Gastrocnemius medialis (tissue), 4 donors: ENCODE data around the gene SUPT3H. TPM values are rescaled to one million over a fixed set of nuclear protein-coding genes. Genes with fewer than 3 reads are reported as not detected.

ENCODE experiments used
- ATAC-seq, 2 donors: fragments of 150-250 bp; one replicate each; pipeline ENCODE4 v1.9.1; 2016
- DNase-seq, 2 donors: peaks; one replicate each; pipeline ENCODE4 v3.0.0-alpha.2; 2019
- H3K27ac ChIP-seq, 4 donors: fragments of 200-600 bp; sonication (generic); 1 replicate in 1 of 4; 2 replicates in 3 of 4; pipeline ENCODE4 v1.5.1; 2016 to 2018; ENCODE audit warnings: mild to moderate bottlenecking in 2 of 4, moderate library complexity in 1 of 4
- H3K27me3 ChIP-seq, 3 donors: fragments of 200-600 bp; sonication (generic) in 2 of 3; 1 replicate in 1 of 3; 2 replicates in 2 of 3; pipeline versions ENCODE4 v1.5.1 to v1.6.0; 2016 to 2019; ENCODE audit warnings: mild to moderate bottlenecking in 1 of 3, moderate library complexity in 1 of 3
- H3K36me3 ChIP-seq, 2 donors: fragments of 200-600 bp; sonication (generic) in 1 of 2; one replicate each; pipeline ENCODE4 v1.5.1; 2017 to 2018
- H3K4me1 ChIP-seq, 2 donors: fragments of 200-600 bp; sonication (generic) in 1 of 2; one replicate each; pipeline ENCODE4 v1.5.1; 2016 to 2017; ENCODE audit warnings: mild to moderate bottlenecking in 2 of 2
- H3K4me3 ChIP-seq, 4 donors: fragments of 200-600 bp; sonication (generic) in 3 of 4; 1 replicate in 1 of 4; 2 replicates in 3 of 4; pipeline ENCODE4 v1.5.1; 2016 to 2019; ENCODE audit warnings: mild to moderate bottlenecking in 2 of 4
- H3K9me3 ChIP-seq, 3 donors: fragments of 200-600 bp; sonication (generic) in 2 of 3; 1 replicate in 1 of 3; 2 replicates in 2 of 3; pipeline ENCODE4 v1.5.1; 2016 to 2019
- CTCF ChIP-seq, 5 experiments: fragments of 450-650 bp in 3 of 5; fragments of 200-600 bp in 2 of 5; sonication (generic) in 2 of 5; IDR thresholded peaks in 4 of 5; conservative IDR thresholded peaks in 1 of 5; 1 replicate in 4 of 5; 2 replicates in 1 of 5; pipeline ENCODE4 v1.5.1; 2016 to 2019; ENCODE audit warnings: antibody characterized with exemption in 5 of 5, mild to moderate bottlenecking in 3 of 5, moderate library complexity in 3 of 5
- POLR2A ChIP-seq, 2 donors: fragments of 450-650 bp; IDR thresholded peaks; one replicate each; pipeline ENCODE4 v1.6.1; 2017; ENCODE audit warnings: antibody characterized with exemption in 2 of 2, mild to moderate bottlenecking in 2 of 2, moderate library complexity in 2 of 2
- in situ Hi-C, 4 donors: fragments of 200-750 bp; cut with MboI; loops; one replicate each; pipeline versions ENCODE4 v1.15.0 to v1.8.0; 2017; ENCODE audit warnings: low sequenced_read_pairs in 4 of 4
- intact Hi-C: fragments of 100-400 bp; cut with DNase I; formaldehyde crosslinking; loops from one replicate; pipeline ENCODE4 v1.15.1; 2023; ENCODE audit warnings: low total_unique reads
- total RNA-seq, 4 donors: library from RNA; depleted of rRNA; stranded (reverse); fragments of >200 nt; gene quantifications; one replicate each; pipeline versions ENCODE4 v1.1.0 to v1.2.3, GENCODE V29; 2016

Gene SUPT3H
- total RNA-seq, 4 donors from 2014 or later: 1.5 to 9.0 (median 4.2) TPM

GRCh38 chr6:45127185-45127584 is 250.5 kb downstream of the SUPT3H start:
- Histone ChIP-seq H3K36me3 (no peaks in the 10 kb centered on the region), H3K27ac (no peak overlapping the region), H3K4me1 (peaks cover 3% of the 10 kb centered on the region in 2 donors), H3K9me3 (no peaks in the 10 kb centered on the region), H3K4me3 (no peak overlapping the region), H3K27me3 (no peaks in the 10 kb centered on the region)
- intact Hi-C loops (no loop called here), in situ Hi-C loops (no loop called here)
- no peak for ATAC-seq
- TF ChIP-seq POLR2A (IDR thresholded peaks at IDR 0.05): no peak
- TF ChIP-seq CTCF (IDR thresholded peaks at IDR 0.05 in 4 of 5, conservative IDR thresholded peaks at IDR 0.05 in 1 of 5): no peak
- DNase-seq: no peak

- no peak overlapping the region for H3K27ac ChIP-seq
- H3K4me1 ChIP-seq: no peaks in the 10 kb centered on the region
- intact Hi-C loops (no loop called here), in situ Hi-C loops (no loop called here)
- TF ChIP-seq POLR2A (IDR thresholded peaks at IDR 0.05) (no peak), CTCF (IDR thresholded peaks at IDR 0.05 in 4 of 5, conservative IDR thresholded peaks at IDR 0.05 in 1 of 5) (no peak)
- no peak for DNase-seq
- no peaks in the 10 kb centered on the region for H3K9me3 ChIP-seq
- H3K27me3 ChIP-seq: no peaks in the 10 kb centered on the region
- H3K4me3 ChIP-seq: no peak overlapping the region
- H3K36me3 ChIP-seq: no peaks in the 10 kb centered on the region
- no peak for ATAC-seq
Observed at GRCh38 chr6:45126033-45126432, 251.7 kb downstream of the SUPT3H start.

GRCh38 chr6:45123023-45123422 is 254.7 kb downstream of the SUPT3H start:
- no peak overlapping the region for H3K27ac ChIP-seq
- no peaks in the 10 kb centered on the region for H3K27me3 ChIP-seq
- H3K4me1 ChIP-seq: peaks cover 7% of the 10 kb centered on the region in 2 donors
- H3K4me3 ChIP-seq: no peak overlapping the region
- no peaks in the 10 kb centered on the region for H3K9me3 ChIP-seq
- DNase-seq (no peak), ATAC-seq (no peak)
- H3K36me3 ChIP-seq: no peaks in the 10 kb centered on the region
- intact Hi-C loops: no loop called here
- in situ Hi-C loops: no loop called here
- TF ChIP-seq CTCF (IDR thresholded peaks at IDR 0.05 in 4 of 5, conservative IDR thresholded peaks at IDR 0.05 in 1 of 5) (no peak), POLR2A (IDR thresholded peaks at IDR 0.05) (no peak)

- Histone ChIP-seq H3K27ac (no peak overlapping the region), H3K27me3 (no peaks in the 10 kb centered on the region), H3K4me1 (peaks cover 7% of the 10 kb centered on the region in 2 donors), H3K36me3 (no peaks in the 10 kb centered on the region), H3K9me3 (no peaks in the 10 kb centered on the region), H3K4me3 (no peak overlapping the region)
- in situ Hi-C loops: no loop called here
- no peak for DNase-seq
- TF ChIP-seq POLR2A (IDR thresholded peaks at IDR 0.05) (no peak), CTCF (IDR thresholded peaks at IDR 0.05 in 4 of 5, conservative IDR thresholded peaks at IDR 0.05 in 1 of 5) (no peak)
- no peak for ATAC-seq
- intact Hi-C loops: no loop called here
Observed at GRCh38 chr6:45118754-45119153, 259.0 kb downstream of the SUPT3H start.

- TF ChIP-seq POLR2A (IDR thresholded peaks at IDR 0.05) (no peak), CTCF (IDR thresholded peaks at IDR 0.05 in 4 of 5, conservative IDR thresholded peaks at IDR 0.05 in 1 of 5) (no peak)
- Histone ChIP-seq H3K27ac (no peak overlapping the region), H3K27me3 (no peaks in the 10 kb centered on the region), H3K9me3 (no peaks in the 10 kb centered on the region), H3K4me1 (peaks cover 7% of the 10 kb centered on the region in 2 donors), H3K4me3 (no peak overlapping the region), H3K36me3 (no peaks in the 10 kb centered on the region)
- no peak for DNase-seq
- intact Hi-C loops (no loop called here), in situ Hi-C loops (no loop called here)
- ATAC-seq: no peak
Observed at GRCh38 chr6:45116714-45117410, 260.9 kb downstream of the SUPT3H start.
